SK-N-SH treated with all-trans-retinoic acid at 6 μM for 48 hours (cell line): ENCODE measurements around the gene SLC51B.

Experiments used
- ATAC-seq: fragments of 200-7000 bp; cut with Tn5 transposase; 3 replicates; pipeline ENCODE4 v1.9.1; 2020; ENCODE audit warnings: mild to moderate bottlenecking, moderate library complexity
- ARNTL ChIP-seq: fragments of 450-650 bp; formaldehyde crosslinking; IDR thresholded peaks from 2 replicates; pipeline ENCODE4 v1.5.0; 2020; ENCODE audit warnings: low read depth, mild to moderate bottlenecking, moderate library complexity, borderline replicate concordance
- BACH2 ChIP-seq: fragments of 250-450 bp; sonication (Bioruptor Pico); IDR thresholded peaks from 2 replicates; pipeline ENCODE4 v1.9.0; 2021; ENCODE audit warnings: mild to moderate bottlenecking, borderline replicate concordance
- CSDC2 ChIP-seq: fragments of 250-450 bp; sonication (Bioruptor Pico); IDR thresholded peaks from 2 replicates; pipeline ENCODE4 v1.5.0; 2020; ENCODE audit warnings: mild to moderate bottlenecking, moderate library complexity
- ESRRG ChIP-seq: fragments of 250-450 bp; sonication (Bioruptor Pico); IDR thresholded peaks from 2 replicates; pipeline ENCODE4 v1.6.1; 2021; ENCODE audit warnings: mild to moderate bottlenecking
- GLIS3 ChIP-seq: fragments of 250-450 bp; sonication (Bioruptor Pico); IDR thresholded peaks from 2 replicates; pipeline ENCODE4 v1.5.0; 2020; ENCODE audit warnings: mild to moderate bottlenecking, moderate library complexity
- ISL1 ChIP-seq: fragments of 250-450 bp; sonication (Bioruptor Pico); IDR thresholded peaks from 2 replicates; pipeline ENCODE4 v2.1.2; 2022; ENCODE audit warnings: mild to moderate bottlenecking, moderate library complexity
- OSR1 ChIP-seq: fragments of 250-450 bp; sonication (Bioruptor Pico); IDR thresholded peaks from 2 replicates; pipeline ENCODE4 v1.8.0; 2022; ENCODE audit warnings: moderate library complexity, mild to moderate bottlenecking, inconsistent platforms
- RARB ChIP-seq: fragments of 250-450 bp; sonication (Bioruptor Pico); IDR thresholded peaks from 2 replicates; pipeline ENCODE4 v1.8.0; 2021; ENCODE audit warnings: mild to moderate bottlenecking, moderate library complexity
- SNAI2 ChIP-seq: fragments of 250-450 bp; sonication (Bioruptor Pico); IDR thresholded peaks from 2 replicates; pipeline ENCODE4 v1.5.0; 2020; ENCODE audit warnings: mild to moderate bottlenecking, moderate library complexity
- TCF4 ChIP-seq: fragments of 250-450 bp; sonication (Bioruptor Pico); IDR thresholded peaks from 2 replicates; pipeline ENCODE4 v1.8.0; 2021; ENCODE audit warnings: mild to moderate bottlenecking, moderate library complexity, borderline replicate concordance
- TOX ChIP-seq: fragments of 250-450 bp; sonication (Bioruptor Pico); IDR thresholded peaks from 2 replicates; pipeline ENCODE4 v1.8.0; 2021; ENCODE audit warnings: mild to moderate bottlenecking, moderate library complexity, borderline replicate concordance
- TSHZ2 ChIP-seq: fragments of 250-450 bp; sonication (Bioruptor Pico); IDR thresholded peaks from 2 replicates; pipeline ENCODE4 v1.5.0; 2020; ENCODE audit warnings: mild to moderate bottlenecking, moderate library complexity
- ZFP3 ChIP-seq: fragments of 250-450 bp; sonication (Bioruptor Pico); IDR thresholded peaks from 2 replicates; pipeline ENCODE4 v1.5.0; 2020; ENCODE audit warnings: mild to moderate bottlenecking, moderate library complexity
- ZFP30 ChIP-seq: fragments of 450-650 bp; formaldehyde crosslinking; IDR thresholded peaks from 2 replicates; pipeline ENCODE4 v1.5.0; 2022; ENCODE audit warnings: mild to moderate bottlenecking, moderate library complexity
- ZNF565 ChIP-seq: fragments of 450-650 bp; formaldehyde crosslinking; conservative IDR thresholded peaks from 2 replicates; pipeline ENCODE4 v1.5.0; 2020; ENCODE audit warnings: low read depth, mild to moderate bottlenecking, moderate library complexity
- ZNF70 ChIP-seq: fragments of 450-650 bp; formaldehyde crosslinking; IDR thresholded peaks from 2 replicates; pipeline ENCODE4 v1.5.0; 2020; ENCODE audit warnings: mild to moderate bottlenecking, moderate library complexity
- ZNF8 ChIP-seq: fragments of 450-650 bp; formaldehyde crosslinking; IDR thresholded peaks from 2 replicates; pipeline ENCODE4 v1.5.0; 2020; ENCODE audit warnings: mild to moderate bottlenecking, moderate library complexity
- TF ChIP-seq, protein P1 (sequence below): fragments of 250-450 bp; sonication (Bioruptor Pico); IDR thresholded peaks from 2 replicates; pipeline ENCODE4 v1.8.0; 2021; ENCODE audit warnings: low read depth, mild to moderate bottlenecking, moderate library complexity, borderline replicate concordance
- TF ChIP-seq, protein P2 (sequence below): fragments of 250-450 bp; sonication (Bioruptor Pico); IDR thresholded peaks from 2 replicates; pipeline ENCODE4 v1.8.0; 2020; ENCODE audit warnings: mild to moderate bottlenecking, moderate library complexity, borderline replicate concordance
- TF ChIP-seq, protein P3 (sequence below): fragments of 250-450 bp; sonication (Bioruptor Pico); IDR thresholded peaks from 2 replicates; pipeline ENCODE4 v1.5.1; 2021; ENCODE audit warnings: mild to moderate bottlenecking, moderate library complexity

Gene SLC51B

DNA sequence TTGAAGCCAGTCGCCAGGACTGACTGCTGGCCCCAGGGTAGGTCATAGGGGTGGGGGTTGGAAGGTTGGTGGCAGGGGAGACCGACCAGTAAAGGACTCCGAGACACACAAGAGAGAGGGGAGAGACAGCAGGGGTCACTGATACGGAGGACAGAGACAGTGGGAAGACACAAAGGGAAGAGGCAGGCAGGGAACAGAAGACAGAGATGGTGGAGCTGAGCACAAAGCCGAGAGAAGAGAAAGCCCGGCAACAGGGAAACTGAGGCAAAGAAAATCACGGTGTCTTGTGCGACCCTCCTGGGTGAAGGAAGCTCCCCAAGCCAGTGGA is 22.1 kb downstream of the SLC51B start:
- TF ChIP-seq ESRRG (CRISPR knock-in tag) (no peak), ZNF70 (no peak), CSDC2 (CRISPR knock-in tag) (no peak)

DNA sequence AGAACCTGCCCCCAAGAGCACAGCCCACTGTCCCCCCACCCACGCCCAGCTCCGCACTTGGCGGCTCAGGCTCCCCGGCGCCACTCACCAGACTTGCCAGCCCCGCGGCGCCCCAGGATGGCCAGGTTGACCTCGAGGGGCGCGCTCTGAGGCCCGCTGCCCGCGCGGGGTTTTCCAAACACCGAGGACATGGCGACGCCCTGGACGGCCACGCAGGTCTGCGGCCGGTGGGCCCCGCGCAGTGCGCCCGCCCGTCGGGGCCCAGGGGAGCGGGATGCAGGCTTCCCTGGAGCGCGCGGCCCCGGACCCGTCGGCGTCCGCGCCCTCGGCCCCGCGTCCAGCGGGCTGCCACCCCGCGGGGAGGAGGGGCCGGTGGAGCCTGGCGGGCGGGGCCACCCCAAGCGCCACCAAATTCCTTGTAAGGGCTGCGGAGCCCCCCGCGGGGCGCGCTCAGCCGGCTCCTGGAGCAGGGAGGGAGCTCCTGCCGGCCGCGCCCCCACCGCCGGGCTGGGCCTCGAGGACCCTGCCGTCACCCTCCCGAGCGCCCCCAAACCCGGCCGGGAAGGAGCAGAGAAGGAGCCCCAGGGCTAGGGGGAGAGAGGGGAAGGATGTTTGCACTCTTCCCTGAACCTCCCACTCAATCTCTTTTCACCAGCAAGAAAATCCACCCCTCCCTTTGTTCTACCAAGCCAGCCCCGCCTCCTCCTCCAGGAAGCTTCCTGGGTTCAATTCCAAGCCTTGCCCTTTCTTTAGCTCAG is 22.6 kb downstream of the SLC51B start, which contains the start of gene RASL12:
Gene RASL12, minus strand, starts transcription at position 347 of the 758 bp plus-strand sequence. Its CDS starts 156 bp downstream, at position 191.
- ATAC-seq = no peak; the same call in 2 of the 3 replicates
- TF ChIP-seq ISL1 (CRISPR knock-in tag) (no peak), ZNF70 (no peak), TCF4 (CRISPR knock-in tag) (no peak), TSHZ2 (CRISPR knock-in tag) (no peak), BACH2 (CRISPR knock-in tag) (no peak), ZFP30 (CRISPR knock-in tag) (no peak), GLIS3 (CRISPR knock-in tag) (no peak), ZFP3 (CRISPR knock-in tag) (no peak), RARB (CRISPR knock-in tag) (no peak), OSR1 (CRISPR knock-in tag) (no peak), TOX (CRISPR knock-in tag) (no peak), ARNTL (CRISPR knock-in tag) (no peak)
- TF ChIP-seq, protein P1, sequence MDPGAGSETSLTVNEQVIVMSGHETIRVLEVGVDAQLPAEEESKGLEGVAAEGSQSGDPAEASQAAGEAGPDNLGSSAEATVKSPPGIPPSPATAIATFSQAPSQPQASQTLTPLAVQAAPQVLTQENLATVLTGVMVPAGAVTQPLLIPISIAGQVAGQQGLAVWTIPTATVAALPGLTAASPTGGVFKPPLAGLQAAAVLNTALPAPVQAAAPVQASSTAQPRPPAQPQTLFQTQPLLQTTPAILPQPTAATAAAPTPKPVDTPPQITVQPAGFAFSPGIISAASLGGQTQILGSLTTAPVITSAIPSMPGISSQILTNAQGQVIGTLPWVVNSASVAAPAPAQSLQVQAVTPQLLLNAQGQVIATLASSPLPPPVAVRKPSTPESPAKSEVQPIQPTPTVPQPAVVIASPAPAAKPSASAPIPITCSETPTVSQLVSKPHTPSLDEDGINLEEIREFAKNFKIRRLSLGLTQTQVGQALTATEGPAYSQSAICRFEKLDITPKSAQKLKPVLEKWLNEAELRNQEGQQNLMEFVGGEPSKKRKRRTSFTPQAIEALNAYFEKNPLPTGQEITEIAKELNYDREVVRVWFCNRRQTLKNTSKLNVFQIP (CRISPR knock-in tag) = no peak
- TF ChIP-seq, protein P2, sequence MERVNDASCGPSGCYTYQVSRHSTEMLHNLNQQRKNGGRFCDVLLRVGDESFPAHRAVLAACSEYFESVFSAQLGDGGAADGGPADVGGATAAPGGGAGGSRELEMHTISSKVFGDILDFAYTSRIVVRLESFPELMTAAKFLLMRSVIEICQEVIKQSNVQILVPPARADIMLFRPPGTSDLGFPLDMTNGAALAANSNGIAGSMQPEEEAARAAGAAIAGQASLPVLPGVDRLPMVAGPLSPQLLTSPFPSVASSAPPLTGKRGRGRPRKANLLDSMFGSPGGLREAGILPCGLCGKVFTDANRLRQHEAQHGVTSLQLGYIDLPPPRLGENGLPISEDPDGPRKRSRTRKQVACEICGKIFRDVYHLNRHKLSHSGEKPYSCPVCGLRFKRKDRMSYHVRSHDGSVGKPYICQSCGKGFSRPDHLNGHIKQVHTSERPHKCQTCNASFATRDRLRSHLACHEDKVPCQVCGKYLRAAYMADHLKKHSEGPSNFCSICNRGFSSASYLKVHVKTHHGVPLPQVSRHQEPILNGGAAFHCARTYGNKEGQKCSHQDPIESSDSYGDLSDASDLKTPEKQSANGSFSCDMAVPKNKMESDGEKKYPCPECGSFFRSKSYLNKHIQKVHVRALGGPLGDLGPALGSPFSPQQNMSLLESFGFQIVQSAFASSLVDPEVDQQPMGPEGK (CRISPR knock-in tag) = no peak
- TF ChIP-seq, all 23 proteins: peak for 0

More for the DNA sequence above, 22.1 kb downstream of the SLC51B start:
- ATAC-seq = no peak

DNA sequence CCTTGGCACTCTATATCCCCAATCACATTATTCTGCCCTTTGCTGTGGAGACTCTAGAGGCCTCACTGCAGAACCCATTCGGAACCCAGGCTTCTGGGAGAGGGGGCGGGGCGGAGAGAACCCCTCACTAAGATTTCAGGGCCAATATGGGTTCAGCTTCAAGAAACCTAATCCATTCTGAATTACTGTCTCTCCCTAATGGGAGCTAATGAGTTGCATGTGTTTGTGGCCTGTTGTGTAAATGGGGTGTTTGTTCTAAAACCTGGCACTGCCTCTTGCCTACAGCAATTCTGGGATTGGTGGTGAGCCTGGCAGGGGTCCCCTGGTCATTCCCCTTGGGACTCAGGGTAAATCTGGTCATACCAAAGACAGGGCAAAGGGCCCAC is 23.2 kb downstream of the SLC51B start:
- no peak for ATAC-seq
- TF ChIP-seq, protein P3, sequence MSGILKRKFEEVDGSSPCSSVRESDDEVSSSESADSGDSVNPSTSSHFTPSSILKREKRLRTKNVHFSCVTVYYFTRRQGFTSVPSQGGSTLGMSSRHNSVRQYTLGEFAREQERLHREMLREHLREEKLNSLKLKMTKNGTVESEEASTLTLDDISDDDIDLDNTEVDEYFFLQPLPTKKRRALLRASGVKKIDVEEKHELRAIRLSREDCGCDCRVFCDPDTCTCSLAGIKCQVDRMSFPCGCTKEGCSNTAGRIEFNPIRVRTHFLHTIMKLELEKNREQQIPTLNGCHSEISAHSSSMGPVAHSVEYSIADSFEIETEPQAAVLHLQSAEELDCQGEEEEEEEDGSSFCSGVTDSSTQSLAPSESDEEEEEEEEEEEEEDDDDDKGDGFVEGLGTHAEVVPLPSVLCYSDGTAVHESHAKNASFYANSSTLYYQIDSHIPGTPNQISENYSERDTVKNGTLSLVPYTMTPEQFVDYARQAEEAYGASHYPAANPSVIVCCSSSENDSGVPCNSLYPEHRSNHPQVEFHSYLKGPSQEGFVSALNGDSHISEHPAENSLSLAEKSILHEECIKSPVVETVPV (CRISPR knock-in tag) = no peak
- no peak for TF ChIP-seq TOX (CRISPR knock-in tag)
- TF ChIP-seq ZNF565 (CRISPR knock-in tag) = no peak
- TF ChIP-seq CSDC2 (CRISPR knock-in tag) = no peak
- TF ChIP-seq ISL1 (CRISPR knock-in tag) = no peak
- TF ChIP-seq, all 23 proteins: peak for 0

GRCh38 chr15:65069179-65069578 is 24.0 kb downstream of the SLC51B start:
- TF ChIP-seq, protein P1 (CRISPR knock-in tag) = no peak
- TF ChIP-seq SNAI2 (CRISPR knock-in tag) (no peak), ZNF565 (CRISPR knock-in tag) (no peak), ISL1 (CRISPR knock-in tag) (no peak), CSDC2 (CRISPR knock-in tag) (no peak), ZNF8 (no peak), TCF4 (CRISPR knock-in tag) (no peak), ZFP3 (CRISPR knock-in tag) (no peak), ZNF70 (no peak)
- TF ChIP-seq, all 23 proteins: peak for 0
- ATAC-seq = no peak
